Tibial nerve (tissue), 4 donors: Measurements from ENCODE around the gene TXNDC2. TPM values are rescaled to one million over a fixed set of nuclear protein-coding genes. Genes with fewer than 3 reads are reported as not detected.

Source experiments
- DNase-seq, 2 donors: peaks; one replicate each; pipeline ENCODE4 v3.0.0-alpha.2; 2019; ENCODE audit warnings: low spot score in 2 of 2
- H3K27ac ChIP-seq, 4 donors: fragments of 200-600 bp; sonication (generic) in 3 of 4; one replicate each; pipeline ENCODE4 v1.5.1; 2017 to 2019; ENCODE audit warnings: mild to moderate bottlenecking in 1 of 4
- H3K27me3 ChIP-seq, 2 donors: fragments of 200-600 bp; sonication (generic) in 1 of 2; one replicate each; pipeline versions ENCODE4 v1.5.1 to v1.6.0; 2017 to 2019
- H3K36me3 ChIP-seq, 3 donors: fragments of 200-600 bp; sonication (generic); one replicate each; pipeline ENCODE4 v1.5.1; 2018 to 2019
- H3K4me1 ChIP-seq, 4 donors: fragments of 200-600 bp; sonication (generic) in 3 of 4; one replicate each; pipeline ENCODE4 v1.5.1; 2017 to 2019
- H3K4me3 ChIP-seq, 4 donors: fragments of 200-600 bp; sonication (generic) in 3 of 4; one replicate each; pipeline ENCODE4 v1.5.1; 2017 to 2019; ENCODE audit warnings: mild to moderate bottlenecking in 1 of 4, moderate library complexity in 1 of 4
- H3K9me3 ChIP-seq, 4 donors: fragments of 200-600 bp; sonication (generic) in 3 of 4; one replicate each; pipeline ENCODE4 v1.5.1; 2017 to 2019
- EP300 ChIP-seq, 2 donors: sonication (generic); formaldehyde crosslinking; IDR thresholded peaks; one replicate each; pipeline ENCODE4 v1.6.1; 2017; ENCODE audit warnings: antibody characterized with exemption in 2 of 2, mild to moderate bottlenecking in 1 of 2
- POLR2A ChIP-seq, 2 donors: fragments of 450-650 bp; IDR thresholded peaks; one replicate each; pipeline ENCODE4 v1.6.1; 2017; ENCODE audit warnings: antibody characterized with exemption in 2 of 2, mild to moderate bottlenecking in 2 of 2, moderate library complexity in 2 of 2
- WGBS, 2 donors: methylation state at CpG; one replicate each; pipeline ENCODE4 v1.1.5; 2018; 5-methylcytosine and 5-hydroxymethylcytosine counted together
- total RNA-seq, 4 donors: library from RNA; depleted of rRNA; stranded (reverse); fragments of >200 nt; gene quantifications; one replicate each; pipeline ENCODE4 v1.1.0, GENCODE V29; 2016
- TF ChIP-seq, protein P1 (sequence below), 5 experiments: fragments of 200-600 bp in 3 of 5; fragments of 450-650 bp in 2 of 5; sonication (generic) in 3 of 5; IDR thresholded peaks; one replicate each; pipeline ENCODE4 v1.5.1; 2016 to 2019; ENCODE audit warnings: antibody characterized with exemption in 5 of 5, mild to moderate bottlenecking in 3 of 5, moderate library complexity in 2 of 5

The TXNDC2 gene
- total RNA-seq, 4 donors from 2014 or later: 0.20 TPM; not detected in 3

DNA sequence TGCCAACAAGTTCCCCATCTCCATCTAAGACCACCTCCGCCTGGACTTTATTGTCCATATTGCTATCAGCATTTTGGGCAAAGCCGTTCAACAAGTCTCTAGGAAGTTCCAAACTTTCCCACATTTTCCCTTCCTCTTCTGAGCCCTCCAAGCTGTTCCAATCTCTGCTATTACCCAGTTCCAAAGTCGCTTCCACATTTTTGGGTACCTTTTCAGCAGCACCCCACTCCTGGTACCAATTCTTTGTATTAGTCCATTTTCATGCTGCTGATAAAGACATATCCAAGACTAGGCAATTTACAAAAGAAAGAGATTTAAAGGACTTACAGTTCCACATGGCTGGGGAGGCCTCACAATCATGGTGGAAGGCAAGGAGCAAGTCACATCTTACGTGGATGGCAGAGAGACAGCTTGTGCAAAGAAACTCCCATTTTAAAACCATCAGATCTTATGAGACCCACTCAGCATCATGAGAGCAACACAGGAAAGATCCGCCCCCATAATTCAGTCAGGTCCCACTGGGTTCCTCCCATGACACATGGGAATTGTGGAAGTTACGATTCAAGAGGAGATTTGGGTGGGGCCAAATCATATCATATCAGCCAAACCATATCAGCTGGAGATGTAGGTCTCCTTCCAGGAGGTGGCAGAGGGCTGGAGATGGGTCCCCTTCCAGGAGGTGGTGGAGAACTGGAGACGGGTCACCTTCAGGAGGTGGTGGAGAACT, 19.8 kb upstream of the TXNDC2 start:
- H3K27me3 ChIP-seq: no peaks in the 10 kb centered on the region
- peaks cover 0 to 17% (median 0%) of the 10 kb centered on the region in 4 donors for H3K9me3 ChIP-seq
- DNase-seq: no peak
- TF ChIP-seq POLR2A (IDR thresholded peaks at IDR 0.05) (no peak), EP300 (IDR thresholded peaks at IDR 0.05) (no peak)
- TF ChIP-seq, protein P1, sequence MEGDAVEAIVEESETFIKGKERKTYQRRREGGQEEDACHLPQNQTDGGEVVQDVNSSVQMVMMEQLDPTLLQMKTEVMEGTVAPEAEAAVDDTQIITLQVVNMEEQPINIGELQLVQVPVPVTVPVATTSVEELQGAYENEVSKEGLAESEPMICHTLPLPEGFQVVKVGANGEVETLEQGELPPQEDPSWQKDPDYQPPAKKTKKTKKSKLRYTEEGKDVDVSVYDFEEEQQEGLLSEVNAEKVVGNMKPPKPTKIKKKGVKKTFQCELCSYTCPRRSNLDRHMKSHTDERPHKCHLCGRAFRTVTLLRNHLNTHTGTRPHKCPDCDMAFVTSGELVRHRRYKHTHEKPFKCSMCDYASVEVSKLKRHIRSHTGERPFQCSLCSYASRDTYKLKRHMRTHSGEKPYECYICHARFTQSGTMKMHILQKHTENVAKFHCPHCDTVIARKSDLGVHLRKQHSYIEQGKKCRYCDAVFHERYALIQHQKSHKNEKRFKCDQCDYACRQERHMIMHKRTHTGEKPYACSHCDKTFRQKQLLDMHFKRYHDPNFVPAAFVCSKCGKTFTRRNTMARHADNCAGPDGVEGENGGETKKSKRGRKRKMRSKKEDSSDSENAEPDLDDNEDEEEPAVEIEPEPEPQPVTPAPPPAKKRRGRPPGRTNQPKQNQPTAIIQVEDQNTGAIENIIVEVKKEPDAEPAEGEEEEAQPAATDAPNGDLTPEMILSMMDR (IDR thresholded peaks at IDR 0.05): no peak
- WGBS, 2 donors: 93 to 96% methylated on average over 7 of the region's 7 CpGs
- H3K27ac ChIP-seq: no peak overlapping the region
- H3K4me1 ChIP-seq: peaks cover 0 to 6% (median 0%) of the 10 kb centered on the region in 4 donors
- no peak overlapping the region for H3K4me3 ChIP-seq
- peaks cover 0 to 3% (median 0%) of the 10 kb centered on the region in 3 donors for H3K36me3 ChIP-seq

DNA sequence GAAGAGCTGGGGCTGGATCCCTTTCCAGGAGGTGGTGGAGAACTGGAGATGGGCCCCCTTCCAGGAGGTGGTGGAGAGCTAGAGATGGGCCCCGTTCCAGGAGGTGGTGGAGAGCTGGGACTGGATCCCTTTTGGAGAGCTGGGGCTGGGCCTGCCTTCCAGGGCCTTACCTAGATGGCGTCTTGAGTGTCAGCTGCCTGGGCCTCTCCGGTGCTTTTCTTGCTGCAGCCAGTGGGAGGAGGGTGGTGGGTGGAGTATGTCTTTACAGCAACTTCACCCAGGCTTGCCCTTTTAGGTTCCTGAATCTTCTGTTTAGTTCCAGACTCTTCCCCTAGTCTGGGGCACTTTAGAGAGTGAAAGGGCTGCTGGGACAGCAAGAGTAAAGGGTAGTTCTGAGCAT, 19.1 kb upstream of the TXNDC2 start:
- no peak for DNase-seq
- no peak for TF ChIP-seq EP300 (IDR thresholded peaks at IDR 0.05)
- TF ChIP-seq POLR2A (IDR thresholded peaks at IDR 0.05): no peak
- TF ChIP-seq, protein P1 (IDR thresholded peaks at IDR 0.05): no peak
- Histone ChIP-seq H3K27ac (no peak overlapping the region), H3K27me3 (no peaks in the 10 kb centered on the region), H3K9me3 (peaks cover 0 to 17% (median 0%) of the 10 kb centered on the region in 4 donors), H3K4me1 (peaks cover 0 to 6% (median 0%) of the 10 kb centered on the region in 4 donors), H3K36me3 (peaks cover 0 to 3% (median 0%) of the 10 kb centered on the region in 3 donors), H3K4me3 (no peak overlapping the region)
- WGBS, 2 donors: 86 to 100% methylated on average over 3 of the region's 3 CpGs

DNA sequence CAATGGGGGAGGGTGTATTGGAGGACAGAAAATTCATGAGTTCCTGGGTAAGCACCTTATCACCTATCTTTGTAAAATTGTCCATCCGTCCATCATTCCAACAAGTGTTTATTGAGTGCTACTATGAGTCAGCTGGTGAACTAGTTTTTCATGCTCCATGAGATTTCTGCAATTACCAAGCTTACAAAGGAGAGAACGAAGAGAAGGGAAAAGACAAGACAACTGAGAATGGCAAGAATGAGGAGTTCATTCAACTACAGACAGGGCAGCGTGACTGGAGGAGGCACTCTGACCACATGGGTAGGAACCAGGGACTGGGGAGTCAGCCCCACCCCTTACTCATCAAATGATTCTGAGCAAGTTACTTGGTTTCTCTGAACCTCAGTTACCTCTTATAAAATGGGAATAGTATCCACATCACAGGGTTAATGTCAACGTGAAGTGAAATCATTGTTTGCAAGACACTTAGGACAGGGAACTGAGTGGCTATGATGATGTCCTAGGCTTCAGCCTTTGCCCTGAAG, 18.6 kb upstream of the TXNDC2 start:
- Histone ChIP-seq H3K36me3 (peaks cover 0 to 3% (median 0%) of the 10 kb centered on the region in 3 donors), H3K27ac (no peak overlapping the region), H3K4me3 (no peak overlapping the region), H3K27me3 (no peaks in the 10 kb centered on the region), H3K9me3 (peaks cover 0 to 17% (median 0%) of the 10 kb centered on the region in 4 donors), H3K4me1 (peaks cover 0 to 6% (median 0%) of the 10 kb centered on the region in 4 donors)
- TF ChIP-seq POLR2A (IDR thresholded peaks at IDR 0.05) (no peak), EP300 (IDR thresholded peaks at IDR 0.05) (no peak)
- TF ChIP-seq, protein P1 (IDR thresholded peaks at IDR 0.05): no peak
- no peak for DNase-seq
- WGBS, 2 donors: 88 to 91% methylated on average over 4 of the region's 4 CpGs

DNA sequence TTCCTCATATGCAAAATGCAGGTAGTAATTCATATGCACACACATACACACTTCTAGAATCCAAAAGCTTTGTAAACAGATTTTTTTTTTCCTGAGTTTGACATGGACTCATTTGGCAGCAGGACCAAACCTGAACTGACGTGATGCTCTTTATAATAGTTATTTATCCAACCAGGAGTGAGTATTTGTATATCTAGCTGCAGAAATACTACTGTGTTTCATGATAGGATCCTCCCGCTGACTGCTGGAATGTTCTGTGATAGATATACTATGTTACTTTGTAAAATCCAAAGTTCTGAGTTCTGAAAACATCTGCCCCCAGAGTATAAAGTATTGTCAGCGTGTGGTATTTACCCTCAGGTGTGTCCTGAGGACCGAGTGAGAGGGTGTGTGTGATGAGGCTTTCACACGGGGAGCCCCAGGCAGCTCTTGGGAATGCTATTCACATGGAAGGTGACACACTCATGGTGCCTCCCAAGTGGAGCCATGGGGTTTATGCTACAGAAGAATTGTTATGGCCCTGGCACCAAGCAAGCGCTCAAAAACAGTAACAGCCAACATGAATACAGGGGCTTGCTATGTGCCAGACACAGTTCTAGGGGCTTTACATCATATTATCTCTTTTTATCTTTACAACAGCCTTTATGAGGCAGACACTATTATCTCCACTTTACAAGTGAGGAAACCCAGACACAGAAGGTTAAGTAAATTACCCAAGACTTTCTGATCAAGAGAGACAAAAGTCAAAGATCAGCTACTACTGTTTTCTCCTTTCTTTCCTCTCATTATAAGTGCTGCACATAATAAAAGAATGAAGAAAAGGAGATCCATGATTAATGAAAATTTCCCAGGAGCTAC, 16.7 kb upstream of the TXNDC2 start:
- Histone ChIP-seq H3K27ac (no peak overlapping the region), H3K4me3 (no peak overlapping the region), H3K27me3 (no peaks in the 10 kb centered on the region), H3K9me3 (peaks cover 0 to 17% (median 0%) of the 10 kb centered on the region in 4 donors), H3K4me1 (peaks cover 0 to 6% (median 0%) of the 10 kb centered on the region in 4 donors), H3K36me3 (no peaks in the 10 kb centered on the region)
- no peak for DNase-seq
- WGBS, 2 donors: 66 to 78% methylated on average over 6 of the region's 6 CpGs
- TF ChIP-seq POLR2A (IDR thresholded peaks at IDR 0.05): no peak
- no peak for TF ChIP-seq EP300 (IDR thresholded peaks at IDR 0.05)
- TF ChIP-seq, protein P1 (IDR thresholded peaks at IDR 0.05): no peak
